22Rv1 (cell line): ENCODE data around the gene H1-8.

Experiments used
- ZFX ChIP-seq: fragments of 450-650 bp; IDR thresholded peaks from 2 replicates; pipeline ENCODE4 v1.6.1; 2017; ENCODE audit warnings: antibody characterized with exemption, borderline replicate concordance
- TF ChIP-seq, protein P1 (sequence below): fragments of 450-650 bp; IDR thresholded peaks from 2 replicates; pipeline ENCODE4 v1.5.1; 2017; ENCODE audit warnings: mild to moderate bottlenecking

DNA sequence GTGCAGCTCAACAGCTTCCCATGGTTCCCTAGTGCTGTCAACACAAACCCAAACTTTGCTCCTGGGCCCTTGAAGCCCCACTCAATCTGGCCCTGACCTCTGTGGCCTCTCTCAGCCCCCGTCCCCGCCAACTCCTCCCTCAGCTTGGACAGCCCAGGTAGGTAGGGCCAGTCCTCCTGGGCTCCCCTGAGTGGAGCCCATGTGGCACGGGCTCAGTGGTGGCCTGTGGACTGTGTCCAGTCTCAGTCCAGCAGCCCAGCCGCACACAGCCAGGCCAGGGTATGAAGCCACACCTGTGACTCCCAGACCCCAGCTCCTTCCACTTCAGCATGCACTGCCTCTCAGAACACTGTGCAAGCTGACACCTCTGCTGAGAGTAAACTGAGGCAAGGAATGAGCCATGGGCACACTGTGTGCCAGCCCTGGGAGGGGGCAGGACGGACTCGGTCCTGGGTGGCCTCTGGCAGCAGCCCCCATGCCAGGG, 52.0 kb downstream of the H1-8 start:
- TF ChIP-seq, protein P1, sequence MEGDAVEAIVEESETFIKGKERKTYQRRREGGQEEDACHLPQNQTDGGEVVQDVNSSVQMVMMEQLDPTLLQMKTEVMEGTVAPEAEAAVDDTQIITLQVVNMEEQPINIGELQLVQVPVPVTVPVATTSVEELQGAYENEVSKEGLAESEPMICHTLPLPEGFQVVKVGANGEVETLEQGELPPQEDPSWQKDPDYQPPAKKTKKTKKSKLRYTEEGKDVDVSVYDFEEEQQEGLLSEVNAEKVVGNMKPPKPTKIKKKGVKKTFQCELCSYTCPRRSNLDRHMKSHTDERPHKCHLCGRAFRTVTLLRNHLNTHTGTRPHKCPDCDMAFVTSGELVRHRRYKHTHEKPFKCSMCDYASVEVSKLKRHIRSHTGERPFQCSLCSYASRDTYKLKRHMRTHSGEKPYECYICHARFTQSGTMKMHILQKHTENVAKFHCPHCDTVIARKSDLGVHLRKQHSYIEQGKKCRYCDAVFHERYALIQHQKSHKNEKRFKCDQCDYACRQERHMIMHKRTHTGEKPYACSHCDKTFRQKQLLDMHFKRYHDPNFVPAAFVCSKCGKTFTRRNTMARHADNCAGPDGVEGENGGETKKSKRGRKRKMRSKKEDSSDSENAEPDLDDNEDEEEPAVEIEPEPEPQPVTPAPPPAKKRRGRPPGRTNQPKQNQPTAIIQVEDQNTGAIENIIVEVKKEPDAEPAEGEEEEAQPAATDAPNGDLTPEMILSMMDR, result no peak
- no peak for TF ChIP-seq ZFX
